Measurements from ENCODE around the gene EMP3.
A peak's percentile ranks its signal among the peaks of the same experiment; 100 is the strongest.
"Not testable (repeated sequence)": the region's sequence is repeated elsewhere in the genome, so short reads cannot be mapped to it uniquely, and the experiment has no call there.

EMP3 gene

DNA sequence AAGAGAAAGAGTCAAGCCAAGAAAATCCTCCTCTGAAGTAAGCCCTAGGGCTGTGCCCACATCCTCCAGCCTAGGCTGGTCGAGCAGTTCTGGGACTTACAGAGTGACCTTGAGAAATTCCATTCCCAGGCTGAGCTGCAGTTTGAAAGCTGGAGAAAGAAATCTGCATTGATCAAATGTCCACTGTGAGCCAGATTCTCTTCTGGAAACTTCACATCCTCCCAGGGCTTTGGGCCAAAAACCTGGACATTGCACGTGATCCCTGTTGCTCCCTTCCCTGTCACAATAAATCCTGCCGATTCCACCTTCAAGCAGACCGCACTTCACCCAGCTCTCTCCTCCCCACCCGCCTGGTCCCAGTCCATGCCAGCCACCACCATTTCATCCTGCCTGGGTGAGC is 22.7 kb downstream of the EMP3 start:
- DNase-seq (ENCODE audit: low read depth in 3 of 3), result no peak

DNA sequence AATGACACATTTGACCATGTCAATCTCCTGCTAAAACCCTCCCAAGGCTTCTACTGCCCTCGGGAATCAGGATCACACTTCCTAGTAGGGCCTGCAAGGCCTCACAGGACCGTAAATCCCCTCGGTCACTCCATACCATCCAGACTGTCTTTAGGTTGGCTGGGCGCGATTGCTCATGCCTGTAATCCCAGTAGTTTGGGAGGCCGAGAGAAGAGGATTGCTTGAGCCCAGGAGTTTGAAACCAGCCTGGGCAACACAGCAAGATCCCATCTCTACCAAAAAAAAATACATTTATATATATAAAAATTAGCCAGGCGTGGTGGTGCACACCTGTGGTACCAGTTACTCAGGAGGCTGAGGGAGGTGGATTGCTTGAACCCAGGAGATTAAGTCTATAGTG is 23.4 kb downstream of the EMP3 start:
- no peak for DNase-seq (ENCODE audit: low read depth in 3 of 3)

DNA sequence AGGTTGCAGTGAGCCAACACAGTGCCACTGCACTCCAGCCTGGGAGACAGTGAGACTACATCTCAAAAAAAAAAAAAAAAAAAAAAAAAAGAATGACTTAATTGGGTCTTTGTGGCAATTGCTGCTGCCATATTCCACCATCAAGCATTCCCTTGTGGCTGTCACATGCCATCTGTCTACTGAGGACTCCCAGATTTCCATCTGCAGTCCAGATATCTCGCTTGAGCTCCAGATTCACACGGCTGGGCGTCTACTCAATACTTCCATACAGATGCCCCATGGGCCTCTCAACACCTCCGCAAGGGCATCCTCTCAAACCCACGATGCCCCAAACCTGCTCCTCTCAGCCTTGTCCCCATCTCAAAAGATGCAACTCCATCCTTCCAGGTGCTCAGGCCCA is 25.5 kb downstream of the EMP3 start:
- DNase-seq (ENCODE audit: low read depth in 3 of 3), result no peak

DNA sequence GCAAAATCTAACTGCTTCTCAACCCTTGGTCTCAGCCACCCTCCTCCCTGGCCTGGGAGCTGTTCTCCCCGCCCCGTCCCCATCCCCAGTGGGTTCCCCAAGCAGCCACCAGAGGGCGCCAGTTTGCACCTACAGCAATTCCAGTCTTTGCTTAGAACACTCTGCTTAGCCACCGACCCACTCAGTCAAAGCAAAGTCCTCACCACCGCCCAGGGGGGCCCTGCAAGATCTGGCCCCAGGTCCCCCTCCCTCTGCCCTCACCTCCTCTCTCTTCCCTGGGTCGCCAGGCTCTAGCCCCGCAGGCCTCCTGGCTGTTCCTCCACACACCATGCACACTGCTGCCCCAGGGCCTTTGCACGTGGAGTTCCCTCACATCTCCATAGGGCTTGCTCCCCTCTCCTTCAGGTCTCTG is 26.0 kb downstream of the EMP3 start:
- peak; percentile 58 to 72 (median 71) for DNase-seq (ENCODE audit: low read depth in 3 of 3)

DNA sequence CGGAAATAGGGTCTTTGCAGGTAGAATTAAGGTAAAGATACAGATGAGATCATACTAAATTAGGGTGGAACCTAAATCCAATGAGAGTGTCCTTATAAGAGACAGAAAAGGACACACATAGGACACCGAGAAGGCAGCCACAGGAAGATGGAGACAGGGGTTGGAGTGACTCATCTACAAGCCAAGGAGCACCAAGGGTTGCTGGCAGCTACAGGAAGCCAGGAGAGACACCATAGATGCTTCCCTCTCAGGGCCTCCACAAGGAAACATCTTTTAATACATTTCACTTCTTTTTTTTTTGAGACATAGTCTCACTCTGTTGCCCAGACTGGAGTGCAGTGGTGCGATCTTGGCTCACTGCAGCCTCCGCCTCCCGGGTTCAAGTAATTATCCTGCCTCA is 28.3 kb downstream of the EMP3 start:
- no peak for DNase-seq (ENCODE audit: low read depth in 3 of 3)

DNA sequence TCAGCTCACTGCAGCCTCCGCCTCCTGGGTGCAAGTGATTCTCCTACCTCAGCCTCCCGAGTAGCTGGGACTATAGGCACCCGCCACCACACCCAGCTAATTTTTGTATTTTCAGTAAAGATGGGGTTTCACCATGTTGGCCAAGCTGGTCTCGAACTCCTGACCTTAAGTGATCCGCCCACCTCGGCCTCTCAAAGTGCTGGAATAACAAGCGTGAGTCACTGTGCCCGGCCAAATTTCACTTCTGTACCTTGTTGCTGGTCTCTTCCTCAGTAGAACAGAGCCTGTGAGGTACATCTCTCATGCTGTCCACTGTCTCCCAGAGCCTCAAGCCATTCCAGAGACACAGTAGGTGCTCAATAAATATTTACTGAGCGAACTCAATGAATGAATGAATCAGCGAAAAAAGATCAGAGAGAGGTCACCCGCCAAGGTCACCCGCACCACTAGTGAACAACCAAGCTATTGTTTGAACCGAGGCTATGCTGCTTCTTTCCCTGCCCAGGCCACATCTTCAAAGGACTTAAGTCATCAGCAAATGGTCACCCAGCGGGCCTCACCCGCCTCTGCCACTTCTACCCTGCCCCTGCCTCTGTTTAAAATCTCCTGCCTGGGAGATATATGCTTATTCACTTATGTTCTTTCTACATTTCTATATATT is 29.1 kb downstream of the EMP3 start:
- DNase-seq (ENCODE audit: low read depth in 3 of 3), result no peak

DNA sequence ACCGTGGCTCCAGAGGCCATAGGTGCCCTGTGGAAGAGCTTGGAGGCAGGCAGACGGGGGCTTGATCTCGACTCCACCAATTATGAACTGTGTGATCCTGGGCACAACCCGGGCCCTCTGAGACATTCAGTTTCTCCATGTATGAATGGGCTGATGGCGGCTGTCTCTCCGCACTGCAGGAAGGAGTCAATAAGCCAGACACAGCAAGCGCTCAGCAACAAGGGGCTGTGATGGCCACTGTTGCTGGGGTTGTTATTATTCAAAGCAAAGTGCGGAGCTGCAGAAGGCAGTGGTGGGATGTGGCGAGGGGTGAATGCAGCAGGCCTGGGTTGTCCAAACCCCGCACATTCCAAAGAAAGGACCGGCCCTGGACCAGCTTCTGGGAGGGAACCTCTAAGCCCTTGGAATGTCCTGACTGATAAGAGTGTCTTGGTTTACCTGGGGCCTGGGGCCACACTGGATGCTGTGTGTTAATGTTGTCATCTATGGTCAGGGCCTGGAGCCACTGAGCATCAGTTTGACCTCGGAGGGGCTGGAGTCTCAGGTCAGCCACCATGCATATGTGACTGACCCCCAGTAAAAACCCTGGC is 30.1 kb downstream of the EMP3 start:
- no peak for DNase-seq (ENCODE audit: low read depth in 3 of 3)

DNA sequence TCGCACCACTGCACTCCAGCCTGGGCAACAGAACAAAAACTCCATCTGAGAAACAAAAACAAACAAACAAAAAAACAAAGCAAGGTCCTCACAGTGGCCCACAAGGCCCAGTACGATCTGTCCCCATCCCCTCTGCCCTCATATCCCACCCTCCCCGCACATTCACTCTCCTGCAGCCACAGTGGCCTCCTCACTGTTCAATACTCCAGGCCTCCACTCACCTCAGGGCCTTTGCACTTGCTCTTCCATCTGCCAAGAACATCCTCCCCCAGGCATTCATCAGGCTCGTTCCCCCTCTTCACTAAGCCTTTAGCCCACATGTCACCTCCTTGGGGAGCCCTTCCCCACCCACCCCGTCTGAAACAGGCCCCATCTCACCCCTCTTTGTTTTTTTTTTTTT is 33.8 kb downstream of the EMP3 start:
- no peak for DNase-seq (ENCODE audit: low read depth in 3 of 3)

DNA sequence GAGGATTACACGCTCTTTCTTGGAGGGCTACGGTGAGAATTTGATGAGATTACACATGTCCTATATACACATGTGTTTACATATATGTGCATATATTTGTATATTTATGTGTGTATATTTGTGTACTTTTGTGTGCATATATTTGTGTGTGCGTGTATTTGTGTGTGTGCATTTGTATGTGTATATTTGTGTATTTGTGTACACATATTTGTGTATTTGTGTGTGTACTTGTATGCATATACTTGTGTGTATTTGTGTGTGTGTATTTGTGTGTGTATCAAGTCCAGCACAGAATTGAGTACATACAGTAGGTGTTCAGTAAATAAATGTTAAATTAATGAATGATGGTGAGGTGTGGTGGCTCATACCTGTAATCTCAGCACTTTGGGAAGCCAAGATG is 36.6 kb downstream of the EMP3 start:
- DNase-seq (ENCODE audit: low read depth in 3 of 3), result no peak

DNA sequence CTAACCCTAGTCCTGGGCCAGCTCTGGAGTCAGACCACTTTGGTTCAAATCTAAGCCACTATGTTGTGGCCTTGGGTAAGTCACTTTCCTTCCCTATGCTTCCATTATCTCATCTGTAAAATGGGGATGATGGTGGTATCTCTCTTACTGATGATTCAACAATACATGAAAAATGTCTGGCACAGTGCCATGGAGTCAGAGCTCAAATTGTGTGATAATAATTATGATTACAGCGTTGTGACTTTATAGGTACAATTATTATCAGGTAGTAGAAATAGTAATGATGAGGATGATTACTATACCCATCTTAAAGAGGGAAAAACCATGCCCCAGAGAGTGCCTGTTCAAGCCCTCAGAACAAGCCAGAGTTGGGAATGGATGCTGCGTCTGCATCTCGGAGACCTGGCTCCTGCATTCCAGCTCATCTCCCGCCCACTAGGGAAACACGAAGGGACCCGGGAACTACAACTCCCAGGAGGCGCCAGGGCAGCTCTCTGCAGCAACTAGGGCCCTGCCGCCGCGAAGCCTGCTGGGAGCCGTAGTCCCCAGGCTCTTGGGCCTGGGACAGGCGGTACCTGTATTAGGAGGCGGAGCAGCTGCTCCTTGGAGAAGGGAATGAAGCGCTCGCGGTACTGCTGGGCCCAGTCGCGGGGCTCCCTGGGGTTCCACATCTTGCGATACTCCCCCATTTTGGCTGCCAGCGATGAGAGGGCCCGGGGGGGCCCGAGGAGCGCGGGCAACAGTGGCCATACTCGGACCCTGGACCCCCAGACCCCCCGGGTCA is 37.6 kb downstream of the EMP3 start:
- peak; percentile 67 to 81 (median 74) for DNase-seq (ENCODE audit: low read depth in 3 of 3)

DNA sequence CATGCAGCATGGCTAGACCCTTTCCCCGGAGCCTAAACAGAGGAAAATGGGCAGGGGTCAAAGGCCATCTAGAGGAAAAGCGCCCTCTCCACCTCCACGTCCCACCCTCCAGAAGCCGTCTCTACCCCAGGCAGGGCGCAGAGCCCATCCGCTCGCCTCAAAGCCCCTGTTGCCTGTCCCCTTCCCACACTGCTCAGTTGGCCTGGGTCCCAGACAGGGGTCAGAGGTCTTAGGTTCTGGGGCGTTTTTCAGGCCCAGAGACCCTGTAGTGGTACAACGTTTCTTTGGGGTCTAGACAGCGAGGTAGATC is 38.1 kb downstream of the EMP3 start:
- no peak for DNase-seq (ENCODE audit: low read depth in 3 of 3)

DNA sequence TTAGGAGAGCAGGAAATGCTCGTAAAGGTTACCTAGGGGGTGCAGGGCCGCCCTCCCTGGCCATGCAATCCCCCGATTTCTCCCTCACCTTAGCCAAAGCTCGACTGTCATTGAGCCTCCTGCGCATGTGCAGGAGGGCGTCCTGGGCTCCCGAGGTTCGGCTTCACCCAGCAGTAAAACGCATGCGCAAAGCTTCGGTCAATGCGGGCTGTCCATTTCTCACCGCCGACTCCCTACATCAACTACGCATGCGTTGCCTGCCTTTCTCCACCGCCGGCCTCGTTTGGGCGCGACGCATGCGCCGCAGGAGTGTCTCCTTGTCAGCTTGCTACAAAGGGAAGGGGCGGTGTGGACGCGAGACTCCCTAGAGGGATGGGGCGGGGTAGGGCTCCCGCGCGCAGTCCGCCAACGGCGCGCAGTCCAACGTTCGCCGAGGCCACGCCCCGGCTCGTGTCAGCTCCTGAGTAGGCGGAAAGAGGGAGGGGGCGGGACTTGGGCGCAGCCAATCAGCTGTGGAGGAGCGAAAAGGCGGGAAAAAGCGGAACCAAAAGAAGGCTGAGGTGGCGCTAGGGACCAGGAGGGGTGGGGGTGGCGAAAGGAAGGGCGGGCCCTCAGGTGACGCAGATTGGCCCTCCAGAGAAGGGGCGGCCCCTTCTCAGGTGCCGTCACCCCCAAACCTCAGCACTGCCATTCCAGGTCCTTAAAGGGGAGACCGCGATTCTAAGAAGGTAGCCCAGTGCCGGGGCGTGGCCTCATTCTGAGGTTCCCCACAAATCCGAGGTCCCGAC is 38.7 kb downstream of the EMP3 start, which contains the start of the genes SYNGR4 and TMEM143:
TSS of gene SYNGR4 (plus strand) at position 558 of the 788 bp plus-strand sequence. CDS start 1,476 bp downstream, outside the sequence.
TSS of gene TMEM143 (minus strand) at position 131 of the 788 bp plus-strand sequence. CDS start at position 111, 20 bp downstream.
- peak; percentile 92 to 96 (median 95) for DNase-seq (ENCODE audit: low read depth in 3 of 3)

DNA sequence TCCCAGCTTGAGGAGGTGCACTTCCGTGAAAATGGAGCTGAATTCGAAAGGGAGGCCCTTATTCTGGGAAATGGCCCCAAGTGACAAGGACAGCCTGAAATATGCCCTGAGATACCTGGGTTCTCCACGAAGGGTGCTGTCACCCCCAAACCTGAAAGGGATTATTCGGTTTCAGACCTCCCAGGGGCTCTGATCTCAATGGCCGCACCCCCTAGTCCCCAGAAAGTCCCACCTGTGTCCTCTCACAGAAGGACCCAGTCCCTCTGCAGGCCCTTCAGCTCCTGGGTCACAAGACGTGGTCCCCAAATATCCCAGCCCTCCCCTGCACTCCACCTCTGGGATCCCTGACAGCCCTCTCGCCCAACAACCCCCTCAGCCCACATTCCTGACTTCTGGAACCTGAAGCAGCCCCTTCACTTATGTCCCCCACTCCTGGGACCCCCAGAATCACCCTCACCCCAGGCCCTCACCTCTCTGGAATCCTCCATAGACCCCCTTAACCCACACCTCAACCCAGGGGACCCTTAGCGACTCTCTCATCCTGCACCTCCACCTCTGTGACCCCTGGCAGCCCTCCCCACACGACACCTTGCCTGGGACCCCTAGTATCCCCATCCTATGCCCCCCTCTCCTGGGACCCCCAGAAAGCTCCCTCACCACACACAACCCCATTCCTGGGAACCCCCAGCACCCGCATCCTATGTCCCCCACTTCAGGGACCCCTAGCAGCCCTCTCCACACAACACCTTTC is 39.4 kb downstream of the EMP3 start:
- DNase-seq (ENCODE audit: low read depth in 3 of 3), result no peak

DNA sequence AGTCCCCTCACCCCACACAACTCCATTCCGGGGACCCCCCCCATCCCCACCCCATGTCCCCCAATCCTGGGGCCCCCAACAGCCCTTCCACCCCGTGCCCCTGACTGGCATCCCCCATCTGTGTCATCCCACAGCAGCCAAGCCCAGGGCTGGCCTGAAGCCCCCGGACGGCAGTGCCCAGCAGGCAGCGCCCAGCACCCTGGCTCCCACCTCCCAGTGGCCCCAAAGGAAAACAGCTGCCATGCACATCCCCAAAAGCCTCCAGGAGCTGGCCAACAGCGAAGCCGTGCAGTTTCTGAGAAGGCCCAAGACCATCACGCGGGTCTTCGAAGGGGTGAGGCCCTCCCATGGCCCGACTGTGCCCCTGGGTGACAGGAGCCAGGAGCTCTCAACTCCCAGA is 40.2 kb downstream of the EMP3 start:
- DNase-seq (ENCODE audit: low read depth in 3 of 3), result no peak

DNA sequence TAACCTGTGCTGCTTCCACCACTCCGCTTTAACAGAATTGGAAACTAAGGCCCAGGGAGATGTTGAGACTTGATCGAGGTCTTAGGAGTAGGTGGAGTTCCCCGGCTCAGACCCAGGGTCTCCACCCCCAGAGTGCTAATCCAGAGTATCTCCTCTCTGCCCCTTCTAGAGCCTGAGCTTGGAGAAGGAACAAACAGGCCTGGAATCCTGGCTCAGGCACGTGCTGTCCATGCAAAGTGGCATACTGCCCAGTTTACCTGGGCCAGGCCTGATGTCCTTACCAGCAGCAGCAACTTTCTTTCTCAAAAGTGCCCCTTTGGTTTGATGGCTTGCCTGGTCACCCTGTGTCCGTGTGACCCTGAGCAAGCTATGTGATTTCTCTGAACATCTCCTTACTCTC is 42.5 kb downstream of the EMP3 start:
- no peak for DNase-seq (ENCODE audit: low read depth in 3 of 3)

DNA sequence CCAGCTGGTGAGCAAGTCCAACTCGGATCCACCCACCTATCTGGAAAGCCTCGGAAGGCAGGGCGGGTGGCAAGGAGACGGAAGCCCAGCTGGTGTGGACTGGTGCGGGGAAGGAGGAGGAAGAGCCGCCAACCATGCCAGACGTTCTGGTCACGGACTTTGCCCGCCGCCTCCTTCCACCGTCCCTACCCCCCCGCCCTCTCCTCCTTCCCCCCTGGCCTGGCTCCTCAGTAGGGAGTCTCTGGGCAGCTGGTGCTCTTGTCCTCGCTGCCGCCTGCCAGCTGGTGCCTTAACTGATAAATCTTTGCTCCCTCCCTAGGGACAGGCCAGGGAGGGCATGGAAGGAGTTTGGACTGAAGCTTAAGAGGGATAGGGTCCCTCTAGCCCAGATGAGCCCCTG is 43.6 kb downstream of the EMP3 start:
- DNase-seq (ENCODE audit: low read depth in 3 of 3), result no peak

DNA sequence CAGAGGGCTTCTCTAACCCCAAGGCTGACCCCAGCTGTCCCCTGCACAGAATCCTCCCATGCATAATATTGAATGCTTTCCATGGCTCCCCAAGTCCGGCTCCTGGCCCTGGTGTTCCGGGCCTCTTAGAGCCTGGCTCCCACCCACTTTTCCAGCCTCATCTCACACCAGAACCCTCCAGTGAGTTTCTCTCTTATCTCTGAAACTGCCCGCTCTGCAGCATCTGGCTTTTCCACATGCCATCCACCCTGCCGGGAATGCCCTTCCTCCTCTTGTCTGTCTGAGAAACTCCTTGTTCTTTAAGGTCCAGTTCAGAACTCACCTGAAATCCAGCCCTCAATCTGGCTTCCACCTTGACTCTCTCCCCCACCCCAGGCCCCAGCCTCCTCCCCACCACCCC is 45.6 kb downstream of the EMP3 start:
- DNase-seq (ENCODE audit: low read depth in 3 of 3), result no peak

DNA sequence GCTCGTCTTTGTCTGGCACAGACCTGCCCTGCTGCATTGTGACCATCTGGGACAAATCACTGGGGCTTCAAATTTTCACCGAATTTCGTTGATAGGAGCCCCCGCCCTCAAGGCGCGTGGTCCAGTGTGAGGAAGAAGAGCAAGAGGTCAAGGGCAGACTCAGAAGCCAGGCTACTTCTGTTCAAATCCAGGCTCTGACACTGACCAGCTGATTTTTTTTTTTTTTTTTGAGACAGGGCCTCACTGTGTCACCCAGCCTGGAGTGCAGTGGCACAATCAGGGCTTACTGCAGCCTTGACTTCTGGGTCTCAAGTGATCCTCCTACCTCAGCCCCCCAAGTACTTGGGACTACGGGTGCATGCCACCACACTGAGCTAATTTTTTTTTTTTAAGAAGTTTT is 46.0 kb downstream of the EMP3 start:
- DNase-seq (ENCODE audit: low read depth in 3 of 3), result no peak

DNA sequence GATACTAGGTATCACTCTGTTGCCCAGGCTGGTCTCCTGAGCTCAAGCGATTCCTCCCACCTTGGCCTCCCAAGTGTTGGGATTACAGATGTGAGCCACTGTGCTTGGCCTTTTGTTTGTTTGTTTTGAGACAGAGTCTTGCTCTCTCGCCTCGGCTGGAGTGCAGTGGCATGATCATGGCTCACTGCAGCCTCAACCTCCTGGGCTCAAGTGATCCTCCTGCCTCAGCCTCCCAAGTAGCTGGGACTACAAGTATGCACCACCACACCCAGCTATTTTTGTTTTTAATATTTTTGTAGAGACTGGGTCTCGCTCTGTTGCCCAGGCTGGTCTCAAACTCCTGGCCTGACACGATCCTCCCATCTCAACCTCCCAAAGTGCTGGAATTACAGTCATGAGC is 46.4 kb downstream of the EMP3 start:
- DNase-seq (ENCODE audit: low read depth in 3 of 3), result not testable (repeated sequence)

DNA sequence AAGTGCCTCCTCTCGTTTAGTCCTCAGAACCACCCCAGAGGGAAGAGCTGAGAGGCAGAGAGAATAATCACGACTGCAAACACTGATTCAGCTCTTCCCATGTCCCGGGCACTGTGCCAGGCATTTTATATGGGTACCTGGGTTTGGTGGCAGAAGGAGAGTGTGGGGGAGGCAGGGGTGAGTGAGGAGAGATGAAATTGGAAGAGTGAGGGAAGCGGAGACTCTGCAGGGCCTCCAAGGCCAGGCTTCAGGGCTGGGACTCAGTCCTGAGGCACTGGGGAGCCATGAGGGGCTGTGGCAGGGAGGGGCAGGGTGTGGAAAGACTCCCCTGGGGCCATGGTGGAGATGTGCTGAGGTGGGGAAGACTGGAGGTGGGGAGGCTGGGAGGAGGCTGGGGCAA is 47.6 kb downstream of the EMP3 start:
- DNase-seq (ENCODE audit: low read depth in 3 of 3), result no peak

DNA sequence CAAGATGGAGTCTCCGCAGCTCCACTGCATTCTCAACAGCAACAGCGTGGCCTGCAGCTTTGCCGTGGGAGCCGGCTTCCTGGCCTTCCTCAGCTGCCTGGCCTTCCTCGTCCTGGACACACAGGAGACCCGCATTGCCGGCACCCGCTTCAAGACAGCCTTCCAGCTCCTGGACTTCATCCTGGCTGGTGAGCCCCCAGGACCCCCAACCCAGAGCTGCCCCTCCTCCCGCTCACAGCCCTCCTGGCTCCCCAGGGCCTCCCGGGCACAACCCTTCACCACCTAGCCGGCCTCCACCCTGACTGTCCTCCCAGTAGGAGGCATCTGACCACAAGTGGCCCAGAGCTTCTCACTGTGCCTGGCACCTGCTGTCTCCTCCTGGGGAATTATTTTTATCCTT is 48.2 kb downstream of the EMP3 start:
- no peak for DNase-seq (ENCODE audit: low read depth in 3 of 3)

DNA sequence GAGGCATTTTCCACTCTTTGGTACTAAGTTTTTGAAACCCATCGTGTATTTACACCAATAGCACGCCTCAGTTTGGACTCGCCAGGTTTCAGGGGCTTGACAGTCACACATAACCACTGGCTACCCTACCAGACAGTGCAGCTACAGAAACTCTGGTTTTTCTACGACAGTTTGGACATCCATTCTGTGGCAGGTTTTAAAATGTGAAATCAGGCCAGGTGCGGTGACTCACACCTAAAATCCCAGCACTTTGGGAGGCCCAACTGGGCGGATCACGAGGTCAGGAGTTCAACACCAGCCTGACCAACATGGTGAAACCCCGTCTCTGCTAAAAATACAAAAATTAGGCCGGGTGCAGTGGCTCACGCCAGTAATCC is 52.8 kb downstream of the EMP3 start:
- no peak for DNase-seq (ENCODE audit: low read depth in 3 of 3)
